OCI-LY7 (cell line): Measurements from ENCODE around the gene LRP1B. TPM values are rescaled to one million over a fixed set of nuclear protein-coding genes. Genes with fewer than 3 reads are reported as not detected.

ENCODE experiments used
- BruUV-seq: library from RNA; stranded (reverse); fragments of 400-500 nt; replicated peaks from 2 replicates; lab custom pipeline; 2021; lab: Mats Ljungman, UMichigan
- CTCF ChIA-PET: fragments of 300-600 bp; sonication (Branson Sonifier 250); formaldehyde crosslinking; loops from one replicate; lab custom pipeline; 2022; ENCODE audit warnings: antibody characterized with exemption; ENCODE audit not compliant: unreplicated experiment; lab: Charles Lee
- POLR2A ChIA-PET: fragments of 300-600 bp; sonication (Branson Sonifier 250); formaldehyde crosslinking; loops from one replicate; lab custom pipeline; 2022; ENCODE audit warnings: antibody characterized with exemption; lab: Charles Lee
- DNase-seq: peaks from one replicate; pipeline ENCODE4 v3.0.0-alpha.2; 2015; ENCODE audit warnings: low spot score
- H2AFZ ChIP-seq: fragments of 200-600 bp; sonication (generic), shearing (Covaris generic); 2 replicates; pipeline ENCODE4 v1.6.1; 2014; ENCODE audit warnings: mild to moderate bottlenecking, antibody characterized with exemption, low read length, moderate library complexity
- H3K27ac ChIP-seq: fragments of 200-600 bp; sonication (generic); 2 replicates; pipeline ENCODE4 v1.5.1; 2014; ENCODE audit warnings: mixed run types, low read depth, mild to moderate bottlenecking, moderate library complexity, low read length, inconsistent platforms; ENCODE audit not compliant: poor library complexity, severe bottlenecking
- H3K36me3 ChIP-seq: fragments of 200-600 bp; sonication (generic); 2 replicates; pipeline ENCODE4 v1.6.1; 2014; ENCODE audit warnings: mild to moderate bottlenecking, antibody characterized with exemption, low read length, moderate library complexity, mixed read lengths; ENCODE audit not compliant: insufficient read depth
- H3K4me1 ChIP-seq: fragments of 200-600 bp; sonication (generic); 2 replicates; pipeline ENCODE4 v1.5.1; 2014; ENCODE audit warnings: mild to moderate bottlenecking, low read length; ENCODE audit not compliant: insufficient read depth, poor library complexity, severe bottlenecking
- H3K4me2 ChIP-seq: fragments of 200-600 bp; sonication (generic); 2 replicates; pipeline ENCODE4 v1.6.1; 2014; ENCODE audit warnings: mild to moderate bottlenecking, low read length
- H3K4me3 ChIP-seq: fragments of 200-600 bp; sonication (generic); 2 replicates; pipeline ENCODE4 v1.5.1; 2014; ENCODE audit warnings: mild to moderate bottlenecking, low read depth, low read length; ENCODE audit not compliant: poor library complexity, severe bottlenecking
- H3K79me2 ChIP-seq: fragments of 200-600 bp; sonication (generic); 2 replicates; pipeline ENCODE4 v1.6.1; 2016; ENCODE audit warnings: low read depth, mild to moderate bottlenecking, low read length, moderate library complexity, mixed read lengths; ENCODE audit not compliant: insufficient read depth
- H3K9me2 ChIP-seq: fragments of 200-600 bp; sonication (generic); 2 replicates; pipeline ENCODE4 v1.6.1; 2016; ENCODE audit warnings: mild to moderate bottlenecking, low read length, mixed read lengths; ENCODE audit not compliant: insufficient read depth
- H3K9me3 ChIP-seq: fragments of 200-600 bp; sonication (generic); 2 replicates; pipeline ENCODE4 v1.6.1; 2014; ENCODE audit warnings: mild to moderate bottlenecking, mixed run types, low read length, mixed read lengths
- H4K20me1 ChIP-seq: fragments of 200-600 bp; sonication (generic); 2 replicates; pipeline ENCODE4 v1.6.1; 2014; ENCODE audit warnings: mild to moderate bottlenecking, antibody characterized with exemption, low read length, moderate library complexity, mixed read lengths; ENCODE audit not compliant: insufficient read depth
- CTCF ChIP-seq: fragments of 200-600 bp; sonication (generic); conservative IDR thresholded peaks from 2 replicates; pipeline ENCODE4 v1.5.1; 2014; ENCODE audit warnings: mild to moderate bottlenecking, antibody characterized with exemption, low read length, moderate library complexity, mixed read lengths
- EZH2phosphoT487 ChIP-seq: fragments of 200-600 bp; sonication (generic); IDR thresholded peaks from 2 replicates; pipeline ENCODE4 v1.6.1; 2018; ENCODE audit warnings: low read depth, borderline replicate concordance, mild to moderate bottlenecking, mixed run types, antibody characterized with exemption, low read length, moderate library complexity, mixed read lengths
- intact Hi-C: fragments of 100-400 bp; cut with micrococcal nuclease; formaldehyde crosslinking; loops from one replicate; pipeline ENCODE4 v1.10.0; 2022; ENCODE audit not compliant: unreplicated experiment
- total RNA-seq, 2 experiments: library from RNA; depleted of rRNA in 1 of 2; stranded (reverse); fragments of >200 nt in 1 of 2; shearing (Covaris generic) in 1 of 2; gene quantifications; 2 replicates each; pipeline ENCODE4 v1.2.3, GENCODE V29; 2014 to 2022

The LRP1B gene
- total RNA-seq, 2 experiments from 2014 or later = not detected

GRCh38 chr2:140895378-140895777 lies 1235.4 kb downstream of the LRP1B start:
- no peaks in the 10 kb centered on the region for H3K36me3 ChIP-seq
- H3K9me3 ChIP-seq = no peaks in the 10 kb centered on the region
- no peak for DNase-seq
- H2AFZ ChIP-seq = no peak overlapping the region
- no peak overlapping the region for H3K4me3 ChIP-seq
- no peak overlapping the region for H3K4me2 ChIP-seq
- no peaks in the 10 kb centered on the region for H4K20me1 ChIP-seq
- intact Hi-C loops = no loop called here
- CTCF ChIA-PET = no interaction called here
- POLR2A ChIA-PET = no interaction called here
- no peaks in the 10 kb centered on the region for H3K79me2 ChIP-seq
- no peaks in the 10 kb centered on the region for H3K9me2 ChIP-seq
- H3K27ac ChIP-seq = no peak overlapping the region
- no TSS peak for BruUV-seq
- TF ChIP-seq CTCF (no peak), EZH2phosphoT487 (no peak)
- H3K4me1 ChIP-seq = no peaks in the 10 kb centered on the region

GRCh38 chr2:140893685-140894084 lies 1237.1 kb downstream of the LRP1B start:
- Histone ChIP-seq H3K4me1 (no peaks in the 10 kb centered on the region), H3K79me2 (no peaks in the 10 kb centered on the region), H3K36me3 (no peaks in the 10 kb centered on the region), H3K4me2 (no peak overlapping the region), H3K27ac (no peak overlapping the region), H3K4me3 (no peak overlapping the region), H2AFZ (no peak overlapping the region), H3K9me2 (no peaks in the 10 kb centered on the region), H3K9me3 (no peaks in the 10 kb centered on the region), H4K20me1 (no peaks in the 10 kb centered on the region)
- DNase-seq = no peak
- intact Hi-C loops = no loop called here
- POLR2A ChIA-PET = no interaction called here
- CTCF ChIA-PET = no interaction called here
- TF ChIP-seq EZH2phosphoT487 (no peak), CTCF (no peak)
- BruUV-seq = no TSS peak

GRCh38 chr2:140892911-140893637 lies 1237.7 kb downstream of the LRP1B start:
- no peak for DNase-seq
- H3K9me2 ChIP-seq = no peaks in the 10 kb centered on the region
- H3K4me3 ChIP-seq = no peak overlapping the region
- H3K27ac ChIP-seq = no peak overlapping the region
- H3K36me3 ChIP-seq = no peaks in the 10 kb centered on the region
- TF ChIP-seq CTCF (no peak), EZH2phosphoT487 (no peak)
- no peaks in the 10 kb centered on the region for H3K9me3 ChIP-seq
- H3K4me1 ChIP-seq = no peaks in the 10 kb centered on the region
- no peaks in the 10 kb centered on the region for H4K20me1 ChIP-seq
- no peak overlapping the region for H2AFZ ChIP-seq
- no TSS peak for BruUV-seq
- CTCF ChIA-PET = no interaction called here
- H3K4me2 ChIP-seq = no peak overlapping the region
- POLR2A ChIA-PET = no interaction called here
- H3K79me2 ChIP-seq = no peaks in the 10 kb centered on the region
- intact Hi-C loops = no loop called here
